Measurements from ENCODE around the gene ZNF669. TPM values are rescaled to one million over a fixed set of nuclear protein-coding genes. Genes with fewer than 3 reads are reported as not detected.

Gene ZNF669
- polyA plus RNA-seq, 1 of the 3 experiments (the other 2 are of a cell fraction) = 3.3 TPM

DNA sequence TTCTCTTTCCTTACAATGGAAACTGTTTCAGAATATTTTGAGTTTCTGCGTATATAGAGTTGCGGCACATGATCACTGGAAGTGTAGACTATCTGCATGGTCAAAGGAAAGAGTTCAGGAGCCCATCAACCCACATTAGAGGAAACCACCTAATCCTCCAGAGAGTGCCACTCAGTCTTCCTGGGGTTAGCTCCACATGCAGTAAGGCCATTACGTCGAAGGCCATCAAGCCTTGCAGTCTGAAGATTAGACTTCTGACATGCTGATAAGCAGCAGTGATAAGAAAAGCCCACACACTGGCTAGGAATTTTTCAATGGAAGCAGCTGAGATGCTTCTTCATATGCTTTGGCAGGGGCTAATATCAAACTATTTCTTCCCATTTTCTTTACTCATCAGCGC is 7.6 kb downstream of the ZNF669 start (continued):
- TF ChIP-seq, protein P1, sequence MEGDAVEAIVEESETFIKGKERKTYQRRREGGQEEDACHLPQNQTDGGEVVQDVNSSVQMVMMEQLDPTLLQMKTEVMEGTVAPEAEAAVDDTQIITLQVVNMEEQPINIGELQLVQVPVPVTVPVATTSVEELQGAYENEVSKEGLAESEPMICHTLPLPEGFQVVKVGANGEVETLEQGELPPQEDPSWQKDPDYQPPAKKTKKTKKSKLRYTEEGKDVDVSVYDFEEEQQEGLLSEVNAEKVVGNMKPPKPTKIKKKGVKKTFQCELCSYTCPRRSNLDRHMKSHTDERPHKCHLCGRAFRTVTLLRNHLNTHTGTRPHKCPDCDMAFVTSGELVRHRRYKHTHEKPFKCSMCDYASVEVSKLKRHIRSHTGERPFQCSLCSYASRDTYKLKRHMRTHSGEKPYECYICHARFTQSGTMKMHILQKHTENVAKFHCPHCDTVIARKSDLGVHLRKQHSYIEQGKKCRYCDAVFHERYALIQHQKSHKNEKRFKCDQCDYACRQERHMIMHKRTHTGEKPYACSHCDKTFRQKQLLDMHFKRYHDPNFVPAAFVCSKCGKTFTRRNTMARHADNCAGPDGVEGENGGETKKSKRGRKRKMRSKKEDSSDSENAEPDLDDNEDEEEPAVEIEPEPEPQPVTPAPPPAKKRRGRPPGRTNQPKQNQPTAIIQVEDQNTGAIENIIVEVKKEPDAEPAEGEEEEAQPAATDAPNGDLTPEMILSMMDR (IDR thresholded peaks at IDR 0.05) = no peak
- TF ChIP-seq EZH2phosphoT487 (IDR thresholded peaks at IDR 0.05; ENCODE audit: borderline replicate concordance, low read depth) (no peak), RXRA (IDR thresholded peaks at IDR 0.05; ENCODE audit: borderline replicate concordance, low read depth) (no peak), RCOR1 (IDR thresholded peaks at IDR 0.05; ENCODE audit: low read length) (no peak), NRF1 (IDR thresholded peaks at IDR 0.05; ENCODE audit: low read depth, low read length) (no peak), GATA2 (CRISPR knock-in tag; IDR thresholded peaks at IDR 0.05) (no peak), ELF1 (IDR thresholded peaks at IDR 0.05) (no peak), TAF1 (IDR thresholded peaks at IDR 0.05; ENCODE audit: borderline replicate concordance, low read depth, low read length) (no peak), NFIC (IDR thresholded peaks at IDR 0.05; ENCODE audit: borderline replicate concordance) (no peak), RAD21 (IDR thresholded peaks at IDR 0.05; ENCODE audit: low read length) (no peak)
- TF ChIP-seq, protein P2, sequence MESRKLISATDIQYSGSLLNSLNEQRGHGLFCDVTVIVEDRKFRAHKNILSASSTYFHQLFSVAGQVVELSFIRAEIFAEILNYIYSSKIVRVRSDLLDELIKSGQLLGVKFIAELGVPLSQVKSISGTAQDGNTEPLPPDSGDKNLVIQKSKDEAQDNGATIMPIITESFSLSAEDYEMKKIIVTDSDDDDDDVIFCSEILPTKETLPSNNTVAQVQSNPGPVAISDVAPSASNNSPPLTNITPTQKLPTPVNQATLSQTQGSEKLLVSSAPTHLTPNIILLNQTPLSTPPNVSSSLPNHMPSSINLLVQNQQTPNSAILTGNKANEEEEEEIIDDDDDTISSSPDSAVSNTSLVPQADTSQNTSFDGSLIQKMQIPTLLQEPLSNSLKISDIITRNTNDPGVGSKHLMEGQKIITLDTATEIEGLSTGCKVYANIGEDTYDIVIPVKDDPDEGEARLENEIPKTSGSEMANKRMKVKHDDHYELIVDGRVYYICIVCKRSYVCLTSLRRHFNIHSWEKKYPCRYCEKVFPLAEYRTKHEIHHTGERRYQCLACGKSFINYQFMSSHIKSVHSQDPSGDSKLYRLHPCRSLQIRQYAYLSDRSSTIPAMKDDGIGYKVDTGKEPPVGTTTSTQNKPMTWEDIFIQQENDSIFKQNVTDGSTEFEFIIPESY (IDR thresholded peaks at IDR 0.05; ENCODE audit: borderline replicate concordance, low read depth) = no peak
- TF ChIP-seq, protein P3, sequence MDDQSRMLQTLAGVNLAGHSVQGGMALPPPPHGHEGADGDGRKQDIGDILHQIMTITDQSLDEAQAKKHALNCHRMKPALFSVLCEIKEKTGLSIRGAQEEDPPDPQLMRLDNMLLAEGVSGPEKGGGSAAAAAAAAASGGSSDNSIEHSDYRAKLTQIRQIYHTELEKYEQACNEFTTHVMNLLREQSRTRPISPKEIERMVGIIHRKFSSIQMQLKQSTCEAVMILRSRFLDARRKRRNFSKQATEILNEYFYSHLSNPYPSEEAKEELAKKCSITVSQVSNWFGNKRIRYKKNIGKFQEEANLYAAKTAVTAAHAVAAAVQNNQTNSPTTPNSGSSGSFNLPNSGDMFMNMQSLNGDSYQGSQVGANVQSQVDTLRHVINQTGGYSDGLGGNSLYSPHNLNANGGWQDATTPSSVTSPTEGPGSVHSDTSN (IDR thresholded peaks at IDR 0.05) = no peak

DNA sequence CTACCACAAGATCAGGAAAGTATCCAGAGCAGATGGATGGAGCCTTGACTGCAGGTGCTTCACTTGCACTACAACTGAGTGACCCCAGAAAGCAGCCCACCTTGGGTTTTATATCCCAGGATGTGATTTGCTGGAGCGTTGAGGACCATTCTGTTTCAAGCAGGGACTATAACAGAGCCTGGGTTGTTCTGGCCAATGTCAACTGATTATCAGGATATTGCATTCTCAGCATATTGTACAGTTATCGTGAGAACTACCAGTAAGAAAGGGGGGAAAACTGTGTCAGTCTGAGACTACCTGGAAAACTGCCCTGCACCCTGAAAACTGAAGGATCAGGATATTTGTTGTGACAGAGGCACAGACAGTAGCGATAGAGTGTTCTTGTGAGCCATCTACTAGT is 8.0 kb downstream of the ZNF669 start:
- Histone ChIP-seq H3K9me2 (no peaks in the 10 kb centered on the region), H3K9me3 (0 out of 2 replicates have a peak, but pooled peaks cover 7% of the 10 kb centered on the region), H3K27me3 (ENCODE audit: insufficient read depth) (no peaks in the 10 kb centered on the region), H3K27ac (ENCODE audit: low read depth in 2 of 2, low read length in 1 of 2) (no peak overlapping the region), H4K20me1 (ENCODE audit: insufficient read depth) (no peaks in the 10 kb centered on the region), H3K9ac (no peak overlapping the region), H3K4me2 (no peak overlapping the region), H2AFZ (ENCODE audit: low read depth) (no peak overlapping the region), H3F3A (replicated peaks; ENCODE audit: insufficient read depth) (peaks cover 5% of the 10 kb centered on the region), H3K79me2 (ENCODE audit: insufficient read depth) (peaks cover 19% of the 10 kb centered on the region; the same call in 1 of the 2 replicates), H3K36me3 (replicated peaks in 1 of 2; ENCODE audit: control insufficient read depth in 1 of 2, insufficient read depth in 2 of 2, low read length in 1 of 2) (peaks cover 28 to 46% of the 10 kb centered on the region in 2 experiments), H3K4me1 (ENCODE audit: control insufficient read depth in 1 of 2, insufficient read depth in 2 of 2, low read depth in 1 of 2, low read length in 1 of 2) (no peaks in the 10 kb centered on the region), H3K4me3 (ENCODE audit: low read depth in 2 of 2, low read length in 1 of 2) (no peak overlapping the region)
- TF ChIP-seq, protein P3 (IDR thresholded peaks at IDR 0.05) = no peak
- TF ChIP-seq RCOR1 (IDR thresholded peaks at IDR 0.05; ENCODE audit: low read length) = no peak
- no peak for TF ChIP-seq RFX5 (IDR thresholded peaks at IDR 0.05; ENCODE audit: low read length)
- TF ChIP-seq, protein P4, sequence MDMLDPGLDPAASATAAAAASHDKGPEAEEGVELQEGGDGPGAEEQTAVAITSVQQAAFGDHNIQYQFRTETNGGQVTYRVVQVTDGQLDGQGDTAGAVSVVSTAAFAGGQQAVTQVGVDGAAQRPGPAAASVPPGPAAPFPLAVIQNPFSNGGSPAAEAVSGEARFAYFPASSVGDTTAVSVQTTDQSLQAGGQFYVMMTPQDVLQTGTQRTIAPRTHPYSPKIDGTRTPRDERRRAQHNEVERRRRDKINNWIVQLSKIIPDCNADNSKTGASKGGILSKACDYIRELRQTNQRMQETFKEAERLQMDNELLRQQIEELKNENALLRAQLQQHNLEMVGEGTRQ (IDR thresholded peaks at IDR 0.05; ENCODE audit: borderline replicate concordance, low read depth, low read length) = no peak
- TF ChIP-seq JUND (IDR thresholded peaks at IDR 0.05) = no peak
- TF ChIP-seq MEF2A (IDR thresholded peaks at IDR 0.05; ENCODE audit: borderline replicate concordance, low read depth) = no peak
- no peak for TF ChIP-seq POLR2AphosphoS5 (IDR thresholded peaks at IDR 0.05; ENCODE audit: low read depth, low read length)
- TF ChIP-seq GABPA (IDR thresholded peaks at IDR 0.05; ENCODE audit: low read depth) = no peak
- TF ChIP-seq SMC3 (IDR thresholded peaks at IDR 0.05; ENCODE audit: low read depth, low read length) = no peak
- ChIA-PET POLR2A (no interaction called here), CTCF (no interaction called here)
- DNase-seq = no peak
- WGBS (ENCODE audit: low lambda C conversion rate) = 88% methylated on average over 3 of the region's 3 CpGs

Data from SK-N-SH (cell line).